ENCODE results near the gene KPNA2. TPM values are rescaled to one million over a fixed set of nuclear protein-coding genes. Genes with fewer than 3 reads are reported as not detected.

The KPNA2 gene
- total and polyA plus RNA-seq, 2 of the 13 experiments (the other 11 are each of a cell fraction or from before 2014, with no cell fraction given) = 111 to 305 TPM

GRCh38 chr17:68011199-68011665 is 24.3 kb upstream of the KPNA2 start (continued):
- TF ChIP-seq FOXP4 (CRISPR knock-in tag; IDR thresholded peaks at IDR 0.05) = peak; percentile 67
- 0 out of 2 replicates have a peak, but pooled peaks have one; percentile 39 for TF ChIP-seq ZNF784 (CRISPR knock-in tag; IDR thresholded peaks at IDR 0.05; ENCODE audit: borderline replicate concordance)
- TF ChIP-seq ZNF350 (CRISPR knock-in tag; IDR thresholded peaks at IDR 0.05; ENCODE audit: borderline replicate concordance, low read depth) = 0 out of 2 replicates have a peak, but pooled peaks have one; percentile 27
- no peak for TF ChIP-seq LRRFIP1 (CRISPR knock-in tag; conservative IDR thresholded peaks at IDR 0.05)
- no peak for TF ChIP-seq CENPBD1 (CRISPR knock-in tag; IDR thresholded peaks at IDR 0.05; ENCODE audit: borderline replicate concordance, low read depth)
- TF ChIP-seq ZSCAN25 (CRISPR knock-in tag; IDR thresholded peaks at IDR 0.05) = no peak
- TF ChIP-seq RFXAP (CRISPR knock-in tag; IDR thresholded peaks at IDR 0.05; ENCODE audit: borderline replicate concordance) = no peak
- TF ChIP-seq SIX1 (CRISPR knock-in tag; IDR thresholded peaks at IDR 0.05; ENCODE audit: borderline replicate concordance) = no peak
- TF ChIP-seq PHF5A (CRISPR knock-in tag; IDR thresholded peaks at IDR 0.05; ENCODE audit: low read depth, unreplicated experiment) = no peak
- no peak for TF ChIP-seq TP53 (CRISPR knock-in tag; conservative IDR thresholded peaks at IDR 0.05)
- TF ChIP-seq ASH2L (IDR thresholded peaks at IDR 0.05; ENCODE audit: insufficient read length, low read depth, low read length) = no peak
- no peak for TF ChIP-seq GMEB2 (CRISPR knock-in tag; IDR thresholded peaks at IDR 0.05; ENCODE audit: low read depth)
- TF ChIP-seq ZNF333 (CRISPR knock-in tag; IDR thresholded peaks at IDR 0.05; ENCODE audit: borderline replicate concordance) = no peak
- TF ChIP-seq PITX1 (CRISPR knock-in tag; IDR thresholded peaks at IDR 0.05) = no peak
- no peak for TF ChIP-seq ZNF138 (CRISPR knock-in tag; IDR thresholded peaks at IDR 0.05; ENCODE audit: low read depth)
- peak; percentile 48 for TF ChIP-seq STAG1 (CRISPR knock-in tag; IDR thresholded peaks at IDR 0.05)
- TF ChIP-seq TCF7L2 (IDR thresholded peaks at IDR 0.05; ENCODE audit: low read depth, low read length) = no peak
- TF ChIP-seq PLRG1 (conservative IDR thresholded peaks at IDR 0.05) = no peak
- peak; percentile 98 for TF ChIP-seq ZBTB33 (CRISPR knock-in tag; IDR thresholded peaks at IDR 0.05)
- TF ChIP-seq IRF2 (CRISPR knock-in tag; IDR thresholded peaks at IDR 0.05) = 0 out of 2 replicates have a peak, but pooled peaks have one; percentile 19
- no peak for TF ChIP-seq FLYWCH1 (CRISPR knock-in tag; IDR thresholded peaks at IDR 0.05)

All from HepG2 (cell line).